Caco-2 (cell line): Measurements from ENCODE around the gene IL4I1. TPM values are rescaled to one million over a fixed set of nuclear protein-coding genes. Genes with fewer than 3 reads are reported as not detected.

Source experiments
- BruUV-seq: library from RNA; stranded (reverse); fragments of 400-500 nt; replicated peaks from 2 replicates; lab custom pipeline; 2021; lab: Mats Ljungman, UMichigan
- CTCF ChIA-PET: fragments of 300-600 bp; sonication (Branson Sonifier 250); formaldehyde crosslinking; loops from one replicate; lab custom pipeline; 2022; ENCODE audit warnings: antibody characterized with exemption; lab: Charles Lee
- POLR2A ChIA-PET: fragments of 300-600 bp; sonication (Branson Sonifier 250); formaldehyde crosslinking; loops from one replicate; lab custom pipeline; 2022; ENCODE audit warnings: antibody characterized with exemption; lab: Charles Lee
- DNase-seq, 2 experiments: peaks; one replicate each; pipeline versions ENCODE4 v3.0.0 to v3.0.0-alpha.2; 2020 to 2022
- H3K27me3 ChIP-seq: replicated peaks from 2 replicates; pipeline ENCODE4 v1.6.0; 2011; ENCODE audit warnings: low read length; ENCODE audit not compliant: control insufficient read depth, insufficient read depth
- H3K36me3 ChIP-seq: 2 replicates; pipeline ENCODE4 v1.5.1; 2011; ENCODE audit warnings: low read length; ENCODE audit not compliant: control insufficient read depth, insufficient read depth
- H3K4me1 ChIP-seq: fragments of 250-450 bp; sonication (Bioruptor Pico); 2 replicates; pipeline ENCODE4 v1.5.1; 2020; ENCODE audit warnings: mild to moderate bottlenecking
- H3K4me3 ChIP-seq: 2 replicates; pipeline ENCODE4 v1.5.1; 2011; ENCODE audit warnings: low read depth, mild to moderate bottlenecking, control low read depth, low read length
- H3K9me3 ChIP-seq: fragments of 250-450 bp; sonication (Bioruptor Pico); 2 replicates; pipeline ENCODE4 v1.5.1; 2020; ENCODE audit warnings: mild to moderate bottlenecking, moderate library complexity
- H3K27ac Mint-ChIP-seq: one replicate; pipeline ENCODE4 v1.8.0; 2022; ENCODE audit warnings: mixed read lengths; ENCODE audit not compliant: unreplicated experiment
- H3K27me3 Mint-ChIP-seq: one replicate; pipeline ENCODE4 v1.8.0; 2022; ENCODE audit warnings: mixed read lengths; ENCODE audit not compliant: insufficient read depth, unreplicated experiment
- H3K36me3 Mint-ChIP-seq: one replicate; pipeline ENCODE4 v1.8.0; 2022; ENCODE audit warnings: mild to moderate bottlenecking, mixed read lengths; ENCODE audit not compliant: insufficient read depth, unreplicated experiment
- H3K4me1 Mint-ChIP-seq: one replicate; pipeline ENCODE4 v1.8.0; 2022; ENCODE audit warnings: low read depth, mixed read lengths; ENCODE audit not compliant: unreplicated experiment
- H3K4me3 Mint-ChIP-seq: one replicate; pipeline ENCODE4 v1.8.0; 2022; ENCODE audit warnings: mild to moderate bottlenecking, moderate library complexity, mixed read lengths; ENCODE audit not compliant: unreplicated experiment
- H3K9me3 Mint-ChIP-seq: one replicate; pipeline ENCODE4 v1.8.0; 2022; ENCODE audit warnings: mixed read lengths; ENCODE audit not compliant: unreplicated experiment
- intact Hi-C: fragments of 100-400 bp; cut with micrococcal nuclease; formaldehyde crosslinking; loops from one replicate; pipeline ENCODE4 v1.10.0; 2022; ENCODE audit not compliant: unreplicated experiment
- total RNA-seq: library from RNA; stranded (reverse); gene quantifications from 2 replicates; pipeline ENCODE4 v1.2.3, GENCODE V29; 2022
- TF ChIP-seq, protein P1 (sequence below), 2 experiments: fragments of 200-600 bp in 1 of 2; IDR thresholded peaks; 1 replicate in 1 of 2; 2 replicates in 1 of 2; pipeline versions ENCODE4 v1.5.1 to v1.8.0; 2011 to 2022; ENCODE audit warnings: antibody characterized with exemption in 1 of 2, control low read depth in 1 of 2, inconsistent platforms in 1 of 2, low read depth in 1 of 2, low read length in 1 of 2, mild to moderate bottlenecking in 1 of 2, moderate library complexity in 1 of 2; ENCODE audit not compliant: insufficient read depth in 1 of 2, severe bottlenecking in 1 of 2, unreplicated experiment in 1 of 2

The IL4I1 gene
- total RNA-seq, 1 experiment from 2014 or later: 0.61 TPM

- TF ChIP-seq, protein P1, sequence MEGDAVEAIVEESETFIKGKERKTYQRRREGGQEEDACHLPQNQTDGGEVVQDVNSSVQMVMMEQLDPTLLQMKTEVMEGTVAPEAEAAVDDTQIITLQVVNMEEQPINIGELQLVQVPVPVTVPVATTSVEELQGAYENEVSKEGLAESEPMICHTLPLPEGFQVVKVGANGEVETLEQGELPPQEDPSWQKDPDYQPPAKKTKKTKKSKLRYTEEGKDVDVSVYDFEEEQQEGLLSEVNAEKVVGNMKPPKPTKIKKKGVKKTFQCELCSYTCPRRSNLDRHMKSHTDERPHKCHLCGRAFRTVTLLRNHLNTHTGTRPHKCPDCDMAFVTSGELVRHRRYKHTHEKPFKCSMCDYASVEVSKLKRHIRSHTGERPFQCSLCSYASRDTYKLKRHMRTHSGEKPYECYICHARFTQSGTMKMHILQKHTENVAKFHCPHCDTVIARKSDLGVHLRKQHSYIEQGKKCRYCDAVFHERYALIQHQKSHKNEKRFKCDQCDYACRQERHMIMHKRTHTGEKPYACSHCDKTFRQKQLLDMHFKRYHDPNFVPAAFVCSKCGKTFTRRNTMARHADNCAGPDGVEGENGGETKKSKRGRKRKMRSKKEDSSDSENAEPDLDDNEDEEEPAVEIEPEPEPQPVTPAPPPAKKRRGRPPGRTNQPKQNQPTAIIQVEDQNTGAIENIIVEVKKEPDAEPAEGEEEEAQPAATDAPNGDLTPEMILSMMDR (IDR thresholded peaks at IDR 0.05; ENCODE audit: insufficient read depth in 1 of 2, low read depth in 1 of 2, low read length in 1 of 2, severe bottlenecking in 1 of 2, unreplicated experiment in 1 of 2): peak; percentile 97 to 98
- intact Hi-C loops: loop anchor here (1.0 kb wide), 1 partner anchor 45 kb away; no protein-coding TSS in a partner anchor
- no peaks in the 10 kb centered on the region for H3K9me3 ChIP-seq
- peaks cover 3% of the 10 kb centered on the region; the same call in 1 of the 2 replicates for H3K4me1 ChIP-seq
- no TSS peak for BruUV-seq
- Mint-ChIP-seq H3K4me3 (peak overlapping the region; percentile 34), H3K36me3 (peaks cover 14% of the 10 kb centered on the region), H3K27ac (no peak overlapping the region), H3K4me1 (peaks cover 9% of the 10 kb centered on the region), H3K9me3 (no peaks in the 10 kb centered on the region), H3K27me3 (no peaks in the 10 kb centered on the region)
- peak; percentile 74 to 89 for DNase-seq
- ChIA-PET POLR2A (no interaction called here), CTCF (interaction anchor here (1.0 kb wide), 1 partner anchor 25 kb away, joined by 4 read pairs; no protein-coding TSS in a partner anchor)
- H3K36me3 ChIP-seq: no peaks in the 10 kb centered on the region
- no peaks in the 10 kb centered on the region for H3K27me3 ChIP-seq
- no peak overlapping the region for H3K4me3 ChIP-seq
These were observed 41.2 kb upstream of the IL4I1 start for GRCh38 chr19:49937750-49938381.

DNA sequence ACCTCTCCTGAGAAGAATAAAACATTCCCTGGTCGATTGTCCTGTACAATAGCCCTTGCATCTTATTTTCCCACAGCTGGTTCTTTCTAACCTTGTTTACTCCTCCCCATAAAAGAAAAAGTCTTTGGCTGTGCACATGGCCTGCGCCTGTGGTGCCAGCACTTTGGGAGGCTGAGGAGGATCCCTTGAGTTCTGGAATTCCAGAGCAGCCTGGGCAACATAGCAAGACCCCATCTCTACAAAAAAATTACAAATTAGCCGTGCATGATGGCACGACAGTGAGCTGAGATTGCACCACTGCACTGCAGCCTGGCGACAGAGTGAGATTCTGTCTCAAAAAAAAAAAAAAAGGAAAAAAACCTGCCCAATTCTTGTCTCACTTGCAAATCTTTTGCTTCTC lies 39.9 kb upstream of the IL4I1 start:
- Mint-ChIP-seq H3K27me3 (no peaks in the 10 kb centered on the region), H3K4me1 (peaks cover 9% of the 10 kb centered on the region), H3K9me3 (no peaks in the 10 kb centered on the region), H3K4me3 (no peak overlapping the region), H3K36me3 (peaks cover 22% of the 10 kb centered on the region), H3K27ac (no peak overlapping the region)
- Histone ChIP-seq H3K4me3 (no peak overlapping the region), H3K4me1 (no peaks in the 10 kb centered on the region; the same call in 1 of the 2 replicates), H3K9me3 (no peaks in the 10 kb centered on the region), H3K27me3 (no peaks in the 10 kb centered on the region), H3K36me3 (no peaks in the 10 kb centered on the region)
- intact Hi-C loops: no loop called here
- POLR2A ChIA-PET: no interaction called here
- TF ChIP-seq, protein P1 (IDR thresholded peaks at IDR 0.05; ENCODE audit: insufficient read depth in 1 of 2, low read depth in 1 of 2, low read length in 1 of 2, severe bottlenecking in 1 of 2, unreplicated experiment in 1 of 2): no peak
- no peak for DNase-seq
- CTCF ChIA-PET: no interaction called here
- BruUV-seq: no TSS peak

GRCh38 chr19:49933643-49934042 lies 37.0 kb upstream of the IL4I1 start:
- BruUV-seq: no TSS peak
- Histone ChIP-seq H3K36me3 (no peaks in the 10 kb centered on the region), H3K9me3 (no peaks in the 10 kb centered on the region), H3K4me3 (no peak overlapping the region), H3K4me1 (no peaks in the 10 kb centered on the region), H3K27me3 (no peaks in the 10 kb centered on the region)
- Mint-ChIP-seq H3K27ac (no peak overlapping the region), H3K4me3 (no peak overlapping the region), H3K4me1 (peaks cover 17% of the 10 kb centered on the region), H3K9me3 (no peaks in the 10 kb centered on the region), H3K36me3 (peaks cover 45% of the 10 kb centered on the region), H3K27me3 (no peaks in the 10 kb centered on the region)
- no peak for DNase-seq
- intact Hi-C loops: no loop called here
- TF ChIP-seq, protein P1 (IDR thresholded peaks at IDR 0.05; ENCODE audit: insufficient read depth in 1 of 2, low read depth in 1 of 2, low read length in 1 of 2, severe bottlenecking in 1 of 2, unreplicated experiment in 1 of 2): no peak
- POLR2A ChIA-PET: no interaction called here
- CTCF ChIA-PET: no interaction called here
